Heart right ventricle (tissue), 16 donors: ENCODE results near the gene CCR3. TPM values are rescaled to one million over a fixed set of nuclear protein-coding genes. Genes with fewer than 3 reads are reported as not detected.
A peak's percentile ranks its signal among the peaks of the same experiment; 100 is the strongest.

Experiments used
- ATAC-seq, 8 donors: fragments of 200-7000 bp; cut with Tn5 transposase; one replicate each; pipeline ENCODE4 v1.9.1; 2020; ENCODE audit warnings: mild to moderate bottlenecking in 8 of 8, moderate library complexity in 8 of 8, moderate number of reproducible peaks in 1 of 8
- DNase-seq, 2 donors: peaks; one replicate each; pipeline ENCODE4 v3.0.0-alpha.2; 2020
- H3K27ac ChIP-seq, 10 donors: fragments of 200-600 bp; sonication (generic) in 2 of 10; one replicate each; pipeline versions ENCODE4 v1.5.0 to v1.8.0; 2020 to 2022; ENCODE audit warnings: mild to moderate bottlenecking in 3 of 10
- H3K27me3 ChIP-seq, 7 donors: fragments of 200-600 bp; one replicate each; pipeline ENCODE4 v1.8.0; 2021 to 2022; ENCODE audit warnings: mild to moderate bottlenecking in 2 of 7
- H3K36me3 ChIP-seq, 9 donors: fragments of 200-600 bp; sonication (generic) in 1 of 9; one replicate each; pipeline versions ENCODE4 v1.5.0 to v1.8.0; 2020 to 2022; ENCODE audit warnings: mild to moderate bottlenecking in 2 of 9
- H3K4me1 ChIP-seq, 9 donors: fragments of 200-600 bp; sonication (generic) in 1 of 9; one replicate each; pipeline versions ENCODE4 v1.5.0 to v1.8.0; 2020 to 2022; ENCODE audit warnings: mild to moderate bottlenecking in 4 of 9
- H3K4me3 ChIP-seq, 10 donors: fragments of 200-600 bp; sonication (generic) in 2 of 10; one replicate each; pipeline versions ENCODE4 v1.5.0 to v1.8.0; 2020 to 2022; ENCODE audit warnings: mild to moderate bottlenecking in 7 of 10, moderate library complexity in 2 of 10
- H3K9me3 ChIP-seq, 11 donors: fragments of 200-600 bp in 10 of 11; sonication (generic) in 2 of 11; one replicate each; pipeline versions ENCODE4 v1.5.0 to v1.8.0; 2013 to 2022; ENCODE audit warnings: mild to moderate bottlenecking in 2 of 11, control low read depth in 1 of 11, moderate library complexity in 1 of 11
- CTCF ChIP-seq, 9 donors: fragments of 200-600 bp; sonication (generic) in 2 of 9; IDR thresholded peaks; one replicate each; pipeline versions ENCODE4 v1.5.0 to v1.8.0; 2021 to 2022; ENCODE audit warnings: antibody characterized with exemption in 9 of 9, mild to moderate bottlenecking in 5 of 9, moderate library complexity in 1 of 9
- WGBS, 2 donors: extraction: QIAGEN DNeasy Blood & Tissue Kit; methylation state at CpG; one replicate each; pipeline ENCODE4 v1.1.7; 2013; ENCODE audit warnings: inconsistent platforms in 1 of 2; 5-methylcytosine and 5-hydroxymethylcytosine counted together
- intact Hi-C, 10 donors: fragments of 100-400 bp; cut with DNase I; formaldehyde crosslinking; loops; one replicate each; pipeline versions ENCODE4 v1.11.1 to v1.14.2; 2022
- polyA plus RNA-seq, 2 donors: library from polyadenylated mRNA; stranded (reverse); fragments of 200-250 nt; gene quantifications; one replicate each; pipeline ENCODE4 v1.2.3, GENCODE V29; 2013
- total RNA-seq, 10 donors: library from RNA; stranded (reverse); fragmentation: NEBNext Ultra II Directional in 3 of 10; extraction: Animal tissue kit (Norgen Biotek cat#: 25700) in 3 of 10; gene quantifications; one replicate each; pipeline versions ENCODE4 v1.2.1 to v1.2.4, GENCODE V29; 2021 to 2023
- donor health status: Arrhythmogenic right ventricular cardiomyopathy.
- donor health status: ischemic (EF 13 %, LVEDD 7.1; RV severe dilation, severe dysfunction).
- donor health status: healthy with polysubstance abuse.
- donor health status: DM: no; HTN: yes; CAD: no.
- donor health status: DM: no; HTN: no; CAD: no.
- donor health status: ischemic (EF 25% LVEDD 6.9; RV normal size, moderate dysfunction).
- donor health status: ischemic (EF 25% LVEDD 5.7; RV mildly dilated, moderate dysfunction).
- donor health status: healthy.
- donor health status: DM: yes; HTN: yes; CAD: no.
- donor health status: Ischemic cardiomyopathy.
- donor health status: ischemic (EF 35%, LVEDD 5.7; RV mildly dilated, moderate dysfunction).
- donor health status: nonischemic (EF 11% LVEDD 7.7; RV severe dilation, severe dysfunction).
- donor health status: DM: yes; HTN: yes; CAD: no.
- donor health status: PGD.
- donor health status: ischemic (EF 29% LVEDD 5.4; RV normal size, mild dysfunction).
- donor health status: nonischemic (EF 23%, LVEDD 6.1; RV moderate dilation, normal function).

The CCR3 gene
- total and polyA plus RNA-seq, 12 donors: 0.61 to 0.67 TPM; not detected in 10

DNA sequence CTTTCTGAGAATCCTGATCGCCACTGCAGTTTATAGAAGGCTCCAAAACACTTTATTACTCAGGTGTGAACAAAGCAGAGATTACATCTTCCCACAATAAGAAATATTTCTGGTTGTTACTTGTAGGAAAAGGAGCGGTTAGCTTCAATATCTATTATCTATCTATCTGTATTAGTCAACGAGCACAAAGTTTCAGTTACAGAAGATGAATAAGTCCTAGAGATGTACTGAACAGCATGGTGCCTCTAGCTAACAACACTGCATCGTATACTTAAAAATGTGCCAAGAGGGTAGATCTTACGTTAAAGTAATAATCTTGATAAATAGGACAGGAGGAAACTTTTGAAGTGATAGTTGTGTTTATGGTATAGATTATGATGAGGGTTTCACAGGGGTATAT is 10.9 kb upstream of the CCR3 start:
- peaks cover 0 to 16% (median 0%) of the 10 kb centered on the region in 9 donors for H3K4me1 ChIP-seq
- no peak overlapping the region for H3K4me3 ChIP-seq
- ATAC-seq (no peak), DNase-seq (no peak)
- H3K36me3 ChIP-seq: no peaks in the 10 kb centered on the region
- peaks cover 0 to 50% (median 19%) of the 10 kb centered on the region in 7 donors for H3K27me3 ChIP-seq
- intact Hi-C loops: no loop called here
- no peak for TF ChIP-seq CTCF (IDR thresholded peaks at IDR 0.05)
- 81 to 86% methylated on average over 5 of the region's 5 CpGs for WGBS, 2 donors
- H3K9me3 ChIP-seq: peaks cover 0 to 8% (median 0%) of the 10 kb centered on the region in 11 donors
- no peak overlapping the region for H3K27ac ChIP-seq

DNA sequence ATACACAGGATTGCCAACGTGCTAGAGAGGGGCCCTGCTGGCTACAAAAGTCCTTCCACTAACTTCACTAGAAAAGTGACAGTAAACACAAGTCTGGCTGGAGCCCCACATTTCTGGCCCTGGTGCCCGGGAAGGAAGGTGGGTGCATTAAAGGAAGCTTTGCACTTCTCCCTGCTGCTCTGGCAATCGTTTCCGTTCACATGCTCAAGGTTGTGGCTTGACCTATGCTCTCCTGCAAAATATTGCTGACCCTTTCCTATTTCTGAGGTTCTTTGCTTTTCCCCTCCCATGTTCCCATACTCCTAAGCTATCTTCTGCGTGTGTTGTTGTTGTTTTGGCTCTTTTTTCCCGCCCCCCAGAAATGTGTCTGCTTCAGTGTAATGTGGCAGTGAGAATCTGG is 9.1 kb upstream of the CCR3 start:
- Histone ChIP-seq H3K4me1 (peaks cover 0 to 17% (median 0%) of the 10 kb centered on the region in 9 donors), H3K27ac (peak overlapping the region in 1 of 10 donors; percentile 26), H3K27me3 (peaks cover 0 to 50% (median 22%) of the 10 kb centered on the region in 7 donors), H3K4me3 (no peak overlapping the region), H3K9me3 (no peaks in the 10 kb centered on the region), H3K36me3 (no peaks in the 10 kb centered on the region)
- no peak for ATAC-seq
- intact Hi-C loops: no loop called here
- no peak for TF ChIP-seq CTCF (IDR thresholded peaks at IDR 0.05)
- DNase-seq: no peak
- 61 to 67% methylated on average over 6 of the region's 6 CpGs for WGBS, 2 donors

DNA sequence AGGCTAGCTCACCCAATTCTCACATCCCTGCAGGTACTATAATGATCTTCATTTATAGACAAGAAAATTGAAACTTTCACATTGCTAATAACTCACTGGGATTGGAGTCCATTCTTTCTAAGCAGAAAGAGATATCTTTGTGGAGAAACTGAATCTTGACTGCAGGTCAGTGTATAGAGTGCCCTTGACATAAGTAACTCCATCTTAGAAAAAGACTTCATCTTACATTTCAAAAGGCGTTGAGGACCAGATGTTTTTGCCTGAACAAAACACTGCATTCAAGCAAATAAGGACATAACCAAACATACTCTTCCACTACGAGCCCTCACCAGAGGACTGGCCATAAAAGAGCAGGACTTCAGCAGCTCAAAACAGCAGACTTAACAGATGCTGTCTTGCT is 6.8 kb upstream of the CCR3 start:
- WGBS, 2 donors: 78% methylated on average over 2 of the region's 2 CpGs
- Histone ChIP-seq H3K4me3 (no peak overlapping the region), H3K4me1 (peaks cover 0 to 6% (median 0%) of the 10 kb centered on the region in 9 donors), H3K36me3 (no peaks in the 10 kb centered on the region), H3K9me3 (no peaks in the 10 kb centered on the region), H3K27me3 (peaks cover 0 to 28% (median 14%) of the 10 kb centered on the region in 7 donors), H3K27ac (no peak overlapping the region)
- ATAC-seq (no peak), DNase-seq (no peak)
- intact Hi-C loops: no loop called here
- TF ChIP-seq CTCF (IDR thresholded peaks at IDR 0.05): no peak

GRCh38 chr3:46236294-46237054 is 5.8 kb upstream of the CCR3 start:
- H3K4me1 ChIP-seq: peaks cover 0 to 6% (median 0%) of the 10 kb centered on the region in 9 donors
- no peak overlapping the region for H3K4me3 ChIP-seq
- WGBS, 2 donors: 45 to 49% methylated on average over 5 of the region's 5 CpGs
- H3K36me3 ChIP-seq: no peaks in the 10 kb centered on the region
- no peak for DNase-seq
- H3K9me3 ChIP-seq: no peaks in the 10 kb centered on the region
- ATAC-seq: no peak
- peak overlapping the region in 1 of 10 donors; percentile 7 for H3K27ac ChIP-seq
- H3K27me3 ChIP-seq: peaks cover 0 to 20% (median 14%) of the 10 kb centered on the region in 7 donors
- intact Hi-C loops: no loop called here
- TF ChIP-seq CTCF (IDR thresholded peaks at IDR 0.05): no peak
